ENCODE measurements around the gene DNAJC11. TPM values are rescaled to one million over a fixed set of nuclear protein-coding genes. Genes with fewer than 3 reads are reported as not detected.
A peak's percentile ranks its signal among the peaks of the same experiment; 100 is the strongest.

DNAJC11 gene
- polyA plus RNA-seq, 1 experiment = 41.9 TPM

DNA sequence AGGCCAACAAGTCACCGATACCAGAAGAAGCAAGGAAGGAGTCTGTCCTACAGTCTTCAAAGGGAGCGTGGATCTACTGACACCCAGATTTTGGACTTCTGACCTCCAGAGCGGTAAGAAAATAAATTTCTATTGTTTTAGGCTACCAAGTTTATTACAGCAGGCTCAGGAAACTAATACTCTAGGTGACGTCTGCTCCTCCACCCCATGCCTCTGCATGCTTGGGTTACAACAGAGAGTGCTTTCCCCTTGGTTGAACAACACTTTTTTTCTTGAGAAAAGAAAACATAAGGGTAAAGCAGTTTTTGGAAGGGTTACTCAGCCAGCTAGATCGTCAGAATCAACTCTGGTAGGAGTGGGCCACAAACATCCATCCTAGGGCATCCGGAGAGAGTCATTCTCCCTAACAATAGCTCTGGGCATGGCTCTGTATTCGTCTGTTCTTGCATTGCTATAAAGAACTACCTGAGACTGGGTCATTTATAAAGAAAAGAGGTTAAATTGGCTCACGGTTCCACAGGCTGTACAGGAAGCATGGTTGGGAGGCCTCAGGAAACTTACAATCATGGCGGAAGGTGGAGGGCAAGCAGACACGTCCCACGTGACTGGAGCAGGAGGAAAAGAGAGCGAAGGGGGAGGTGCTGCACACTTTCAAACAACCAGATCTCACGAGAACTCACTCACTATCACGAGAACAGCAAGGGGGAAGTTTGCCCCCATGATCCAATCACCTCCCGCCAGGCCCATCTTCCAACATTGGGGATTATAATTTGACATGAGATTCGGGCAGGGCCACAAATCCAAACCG is 22.2 kb upstream of the DNAJC11 start:
- CTCF ChIA-PET = interaction anchor here (0.7 to 1.0 kb wide), 3 partner anchors 22 to 346 kb away, joined by 3 to 5 read pairs (median 3); partner anchors contain the start of gene DNAJC11
- Histone ChIP-seq H3K4me3 (ENCODE audit: low read depth, low read length) (no peak overlapping the region), H3K27ac (ENCODE audit: low read depth, low read length) (peak overlapping the region; percentile 47), H3K9me3 (ENCODE audit: control insufficient read depth, insufficient read depth, low read length) (no peaks in the 10 kb centered on the region), H3K27me3 (ENCODE audit: control insufficient read depth, insufficient read depth, low read length) (no peaks in the 10 kb centered on the region)
- POLR2A ChIA-PET = interaction anchor here (0.5 to 1.4 kb wide), 3 partner anchors 23 to 61 kb away, joined by 3 to 8 read pairs (median 4); partner anchors contain the start of gene CAMTA1
- no peak for DNase-seq (ENCODE audit: low read depth, low spot score)
- TF ChIP-seq, protein P1, sequence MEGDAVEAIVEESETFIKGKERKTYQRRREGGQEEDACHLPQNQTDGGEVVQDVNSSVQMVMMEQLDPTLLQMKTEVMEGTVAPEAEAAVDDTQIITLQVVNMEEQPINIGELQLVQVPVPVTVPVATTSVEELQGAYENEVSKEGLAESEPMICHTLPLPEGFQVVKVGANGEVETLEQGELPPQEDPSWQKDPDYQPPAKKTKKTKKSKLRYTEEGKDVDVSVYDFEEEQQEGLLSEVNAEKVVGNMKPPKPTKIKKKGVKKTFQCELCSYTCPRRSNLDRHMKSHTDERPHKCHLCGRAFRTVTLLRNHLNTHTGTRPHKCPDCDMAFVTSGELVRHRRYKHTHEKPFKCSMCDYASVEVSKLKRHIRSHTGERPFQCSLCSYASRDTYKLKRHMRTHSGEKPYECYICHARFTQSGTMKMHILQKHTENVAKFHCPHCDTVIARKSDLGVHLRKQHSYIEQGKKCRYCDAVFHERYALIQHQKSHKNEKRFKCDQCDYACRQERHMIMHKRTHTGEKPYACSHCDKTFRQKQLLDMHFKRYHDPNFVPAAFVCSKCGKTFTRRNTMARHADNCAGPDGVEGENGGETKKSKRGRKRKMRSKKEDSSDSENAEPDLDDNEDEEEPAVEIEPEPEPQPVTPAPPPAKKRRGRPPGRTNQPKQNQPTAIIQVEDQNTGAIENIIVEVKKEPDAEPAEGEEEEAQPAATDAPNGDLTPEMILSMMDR (IDR thresholded peaks at IDR 0.05; ENCODE audit: low read depth, low read length) = no peak

GRCh38 chr1:6711174-6711573 is 9.6 kb upstream of the DNAJC11 start:
- POLR2A ChIA-PET = no interaction called here
- no peak for DNase-seq (ENCODE audit: low read depth, low spot score)
- no peak overlapping the region for H3K27ac ChIP-seq (ENCODE audit: low read depth, low read length)
- no peak overlapping the region for H3K4me3 ChIP-seq (ENCODE audit: low read depth, low read length)
- H3K27me3 ChIP-seq (ENCODE audit: control insufficient read depth, insufficient read depth, low read length) = peaks cover 11% of the 10 kb centered on the region
- TF ChIP-seq, protein P1 (IDR thresholded peaks at IDR 0.05; ENCODE audit: low read depth, low read length) = no peak
- CTCF ChIA-PET = interaction anchor here (0.5 to 0.7 kb wide), 2 partner anchors 9 to 10 kb away, joined by 3 to 4 read pairs; partner anchors contain the start of gene DNAJC11
- H3K9me3 ChIP-seq (ENCODE audit: control insufficient read depth, insufficient read depth, low read length) = peaks cover 6% of the 10 kb centered on the region

DNA sequence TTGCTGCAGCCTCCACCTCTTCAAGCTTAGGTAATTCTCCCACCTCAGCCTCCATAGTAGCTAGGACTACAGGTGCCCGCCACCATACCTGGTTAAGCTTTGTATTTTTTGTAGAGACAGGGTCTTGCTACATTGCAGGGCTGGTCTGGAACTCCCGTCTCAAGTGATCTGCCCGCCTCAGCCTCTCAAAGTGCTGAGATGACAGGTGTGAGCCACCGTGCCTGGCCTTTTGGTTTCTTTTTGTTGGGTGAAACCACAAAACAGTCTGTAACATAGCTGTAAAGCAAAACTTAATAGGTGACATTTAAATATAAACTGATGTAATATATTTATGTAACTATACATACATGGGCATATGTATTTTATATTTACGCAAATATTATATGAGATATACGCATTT is 3.1 kb upstream of the DNAJC11 start:
- ChIA-PET POLR2A (no interaction called here), CTCF (interaction anchor here (0.7 to 3.1 kb wide), 3 partner anchors 14 to 366 kb away, joined by 3 to 19 read pairs (median 4); no protein-coding TSS in a partner anchor)
- Histone ChIP-seq H3K4me3 (ENCODE audit: low read depth, low read length) (no peak overlapping the region), H3K27me3 (ENCODE audit: control insufficient read depth, insufficient read depth, low read length) (peaks cover 7% of the 10 kb centered on the region), H3K27ac (ENCODE audit: low read depth, low read length) (no peak overlapping the region), H3K9me3 (ENCODE audit: control insufficient read depth, insufficient read depth, low read length) (peaks cover 5% of the 10 kb centered on the region; the same call in 1 of the 2 replicates)
- DNase-seq (ENCODE audit: low read depth, low spot score) = no peak
- TF ChIP-seq, protein P1 (IDR thresholded peaks at IDR 0.05; ENCODE audit: low read depth, low read length) = no peak

DNA sequence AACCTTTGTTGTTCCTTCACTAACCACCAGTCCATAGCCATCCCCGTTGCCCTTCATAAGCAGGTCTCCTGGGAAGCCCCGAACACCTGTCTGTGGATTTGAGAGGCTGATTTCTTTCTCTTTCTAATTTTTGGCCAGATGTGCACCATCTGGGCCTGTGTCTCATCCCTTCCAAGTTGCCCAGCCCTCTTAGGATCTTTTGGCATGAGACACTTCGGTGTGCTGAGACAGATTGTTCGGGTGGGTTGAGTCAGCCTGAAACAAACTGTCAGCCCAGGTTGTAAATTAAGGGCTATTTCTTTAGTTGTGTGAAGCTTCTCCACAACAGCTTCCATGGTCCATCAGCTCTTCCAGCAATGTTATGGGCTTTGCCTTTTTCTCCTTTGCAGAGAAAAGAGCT is 1.4 kb upstream of the DNAJC11 start:
- Histone ChIP-seq H3K27me3 (ENCODE audit: control insufficient read depth, insufficient read depth, low read length) (peaks cover 4% of the 10 kb centered on the region), H3K27ac (ENCODE audit: low read depth, low read length) (no peak overlapping the region), H3K4me3 (ENCODE audit: low read depth, low read length) (no peak overlapping the region), H3K9me3 (ENCODE audit: control insufficient read depth, insufficient read depth, low read length) (peaks cover 5% of the 10 kb centered on the region; the same call in 1 of the 2 replicates)
- POLR2A ChIA-PET = interaction anchor here (0.7 kb wide), 1 partner anchor 84 kb away, joined by 6 read pairs; no protein-coding TSS in a partner anchor
- DNase-seq (ENCODE audit: low read depth, low spot score) = no peak
- TF ChIP-seq, protein P1 (IDR thresholded peaks at IDR 0.05; ENCODE audit: low read depth, low read length) = no peak
- CTCF ChIA-PET = interaction anchor here (0.6 to 0.7 kb wide), 3 partner anchors 17 to 105 kb away, joined by 3 to 5 read pairs (median 4); no protein-coding TSS in a partner anchor
